Prostate gland (tissue), 2 donors: Measurements from ENCODE around the gene AFDN.

Experiments used
- POLR2AphosphoS5 ChIP-seq: sonication (generic); formaldehyde crosslinking; IDR thresholded peaks from one replicate; pipeline ENCODE4 v1.6.1; 2017; ENCODE audit warnings: antibody characterized with exemption
- TF ChIP-seq, protein P1 (sequence below), 4 experiments: fragments of 200-600 bp in 2 of 4; fragments of 450-650 bp in 2 of 4; sonication (generic) in 2 of 4; IDR thresholded peaks; 1 replicate in 3 of 4; 2 replicates in 1 of 4; pipeline ENCODE4 v1.5.1; 2016 to 2019; ENCODE audit warnings: antibody characterized with exemption in 4 of 4, mild to moderate bottlenecking in 2 of 4, moderate library complexity in 2 of 4

DNA sequence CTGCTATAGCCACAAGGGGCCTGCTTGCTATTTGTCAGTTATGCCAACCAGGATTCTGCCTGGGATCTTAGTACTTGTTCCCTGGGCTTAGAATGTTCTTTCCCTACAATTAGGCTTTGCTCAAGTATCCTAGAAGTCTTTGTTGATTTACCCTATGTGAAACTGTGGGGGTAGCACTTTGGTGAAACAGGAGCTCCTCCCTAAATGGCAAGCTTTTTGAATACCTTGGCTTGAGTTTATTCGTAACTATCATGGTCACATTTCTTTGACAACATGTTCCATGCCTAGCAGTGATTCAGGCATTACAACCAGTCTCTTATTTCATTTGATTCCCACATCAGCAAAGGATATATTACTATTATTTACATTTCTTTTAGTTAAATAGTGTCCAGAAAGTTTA lies 21.2 kb downstream of the AFDN start:
- TF ChIP-seq, protein P1, sequence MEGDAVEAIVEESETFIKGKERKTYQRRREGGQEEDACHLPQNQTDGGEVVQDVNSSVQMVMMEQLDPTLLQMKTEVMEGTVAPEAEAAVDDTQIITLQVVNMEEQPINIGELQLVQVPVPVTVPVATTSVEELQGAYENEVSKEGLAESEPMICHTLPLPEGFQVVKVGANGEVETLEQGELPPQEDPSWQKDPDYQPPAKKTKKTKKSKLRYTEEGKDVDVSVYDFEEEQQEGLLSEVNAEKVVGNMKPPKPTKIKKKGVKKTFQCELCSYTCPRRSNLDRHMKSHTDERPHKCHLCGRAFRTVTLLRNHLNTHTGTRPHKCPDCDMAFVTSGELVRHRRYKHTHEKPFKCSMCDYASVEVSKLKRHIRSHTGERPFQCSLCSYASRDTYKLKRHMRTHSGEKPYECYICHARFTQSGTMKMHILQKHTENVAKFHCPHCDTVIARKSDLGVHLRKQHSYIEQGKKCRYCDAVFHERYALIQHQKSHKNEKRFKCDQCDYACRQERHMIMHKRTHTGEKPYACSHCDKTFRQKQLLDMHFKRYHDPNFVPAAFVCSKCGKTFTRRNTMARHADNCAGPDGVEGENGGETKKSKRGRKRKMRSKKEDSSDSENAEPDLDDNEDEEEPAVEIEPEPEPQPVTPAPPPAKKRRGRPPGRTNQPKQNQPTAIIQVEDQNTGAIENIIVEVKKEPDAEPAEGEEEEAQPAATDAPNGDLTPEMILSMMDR (IDR thresholded peaks at IDR 0.05), result no peak
- no peak for TF ChIP-seq POLR2AphosphoS5
